Stimulated activated CD4-positive, alpha-beta T cell treated with anti-CD3 and anti-CD28 coated beads, Interleukin-1b, Interleukin-23, amount 100 ng/mL, for 24 hours (primary cell): Measurements from ENCODE around the gene FBXW10B.
"Not testable (repeated sequence)": the region's sequence is repeated elsewhere in the genome, so short reads cannot be mapped to it uniquely, and the experiment has no call there.

ENCODE experiments used
- DNase-seq, 4 experiments: peaks; one replicate each; pipeline ENCODE4 v3.0.0-alpha.2; 2020; ENCODE audit warnings: low read depth in 4 of 4, low spot score in 1 of 4

Gene FBXW10B

DNA sequence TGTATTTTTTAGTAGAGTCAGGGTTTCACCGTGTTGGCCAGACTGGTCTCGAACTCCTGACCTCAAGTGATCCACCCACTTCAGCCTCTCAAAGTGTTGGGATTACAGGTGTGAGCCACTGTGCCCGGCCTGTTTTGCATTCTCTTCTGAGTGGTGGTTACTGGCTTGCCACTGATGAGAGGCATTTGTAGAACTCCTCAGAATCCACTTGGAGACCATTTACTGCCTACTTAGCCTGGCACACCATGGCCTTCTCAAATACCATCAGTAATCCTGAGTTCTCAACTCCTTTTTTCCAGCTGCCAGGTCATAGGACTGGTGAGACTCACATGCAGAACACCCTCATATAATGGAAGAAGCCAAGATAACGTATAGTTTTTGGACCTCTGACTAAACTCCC, 22.5 kb upstream of the FBXW10B start:
- DNase-seq: not testable (repeated sequence)

DNA sequence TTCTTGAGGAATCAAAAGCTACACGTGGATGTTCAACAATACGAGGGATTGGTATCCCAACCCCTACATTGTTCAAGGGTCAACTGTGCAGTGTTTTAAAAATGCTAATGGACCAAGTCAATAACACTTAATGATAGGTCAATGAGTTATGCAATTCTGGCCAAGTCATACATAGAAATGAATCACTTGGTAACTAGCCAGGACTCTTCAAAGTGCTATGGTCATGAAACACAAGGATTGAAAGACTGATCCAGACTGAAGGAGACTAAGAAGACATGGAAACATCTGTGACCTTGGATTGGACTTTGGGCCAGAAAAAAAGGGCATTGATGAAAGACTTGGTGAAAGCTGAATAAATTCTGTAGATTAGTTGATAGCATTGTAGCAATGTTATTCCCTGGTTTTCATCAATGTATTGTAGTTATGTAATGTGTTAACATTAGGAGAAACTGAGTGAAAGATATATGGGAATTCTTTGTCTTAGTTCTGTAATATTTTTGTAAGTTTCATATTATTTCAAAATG, 11.5 kb upstream of the FBXW10B start:
- not testable (repeated sequence) for DNase-seq

DNA sequence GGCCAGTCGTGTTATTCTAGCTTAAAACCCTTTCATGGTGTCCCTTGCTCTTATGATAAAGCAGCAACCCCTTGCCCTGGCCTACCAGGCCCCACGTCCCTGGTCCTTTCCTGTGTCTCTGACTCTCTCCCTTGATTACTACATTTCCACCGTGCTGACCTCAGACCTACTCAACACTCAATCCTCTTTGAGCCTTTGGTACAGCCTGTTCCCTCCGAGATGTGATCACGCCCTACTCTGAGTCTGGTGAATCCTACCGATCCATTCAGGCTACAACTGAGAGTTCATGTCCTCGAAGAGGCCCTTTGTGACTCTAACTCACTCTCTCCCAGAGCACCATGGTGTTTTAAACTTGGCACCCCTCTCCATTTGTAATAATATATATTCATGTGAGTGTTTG, 10.5 kb upstream of the FBXW10B start:
- not testable (repeated sequence) for DNase-seq

DNA sequence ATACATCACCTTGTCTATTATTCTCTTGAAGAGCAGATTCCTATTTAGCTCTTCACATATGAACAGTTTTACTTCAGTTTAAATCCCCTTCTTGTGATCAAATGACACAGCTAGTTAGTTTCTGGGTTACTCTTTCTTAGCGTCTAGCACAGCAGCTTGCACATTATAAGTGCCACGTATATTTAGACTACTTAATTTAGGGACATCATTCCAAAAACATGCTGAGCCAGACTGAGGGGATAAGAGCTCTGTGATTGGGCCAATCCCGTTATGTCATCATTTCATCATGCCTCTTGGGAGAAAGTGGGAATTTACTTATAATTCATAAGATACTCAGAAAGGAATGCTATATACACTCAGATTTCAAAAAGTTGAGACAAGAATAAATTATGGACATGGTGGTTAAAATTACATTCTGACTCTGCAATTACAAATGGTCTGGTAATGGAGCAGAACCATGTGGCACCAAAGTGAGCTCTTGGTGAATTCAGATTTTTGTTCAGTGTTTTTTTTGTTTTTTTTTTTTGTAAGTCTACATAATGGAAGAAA, 4.2 kb upstream of the FBXW10B start:
- not testable (repeated sequence) for DNase-seq

DNA sequence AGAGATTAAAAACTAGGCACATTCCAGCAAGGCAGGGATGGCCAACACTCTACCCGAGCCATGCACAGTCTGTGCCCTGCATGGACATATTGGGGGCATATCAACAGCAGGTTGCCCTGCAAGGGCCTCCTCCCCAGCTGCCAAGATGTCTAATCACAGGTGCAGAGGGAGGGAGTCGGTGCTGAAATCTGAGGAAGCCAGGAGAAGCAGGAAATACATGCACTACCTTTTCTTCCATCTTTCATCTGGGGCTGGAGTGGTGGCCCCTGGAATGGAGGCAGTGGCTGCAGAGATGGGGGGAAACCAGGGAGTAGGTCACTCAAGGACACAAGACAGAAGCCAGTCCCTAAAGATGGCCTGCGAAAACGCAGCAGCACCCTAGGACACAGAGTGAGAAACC, 3.8 kb upstream of the FBXW10B start:
- DNase-seq: not testable (repeated sequence)

DNA sequence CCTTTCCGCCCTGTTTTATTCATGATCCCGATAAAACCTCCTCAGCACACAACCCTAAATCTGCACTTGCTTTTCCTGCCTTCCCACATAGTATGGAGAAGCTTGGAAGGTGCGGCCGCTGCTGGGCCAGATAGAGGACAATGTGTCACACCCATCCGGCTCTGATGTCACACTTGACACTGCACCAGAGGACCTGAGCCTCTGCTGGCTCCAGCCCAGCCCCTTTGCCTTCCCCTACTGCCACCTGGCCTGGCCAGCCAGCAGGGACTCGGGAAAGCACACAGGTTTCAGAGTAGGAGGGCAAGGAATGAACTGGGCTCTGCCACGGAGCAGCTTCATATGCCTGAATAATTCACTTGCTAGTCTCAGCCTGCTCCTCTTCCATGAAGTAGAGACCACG, 2.6 kb upstream of the FBXW10B start:
- not testable (repeated sequence) for DNase-seq

DNA sequence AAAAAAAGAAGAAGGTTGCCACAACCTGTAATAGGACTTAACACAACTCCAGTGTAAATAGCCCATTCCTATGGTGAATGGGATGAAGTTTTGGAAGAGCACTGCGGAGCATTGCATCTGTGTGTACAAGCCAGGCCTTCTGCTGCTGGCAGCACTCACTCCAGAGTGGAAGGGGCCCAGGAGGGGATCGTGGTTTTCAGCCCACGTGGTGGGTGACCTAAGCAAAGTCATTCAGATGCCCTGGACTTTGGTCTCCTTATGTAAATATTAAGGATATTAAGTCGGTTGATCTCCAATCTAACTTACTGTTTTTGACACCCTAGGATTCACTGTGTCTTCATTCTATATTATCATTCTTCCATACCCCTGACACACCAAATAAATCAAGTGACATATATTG, 2.7 kb downstream of the FBXW10B start:
- DNase-seq: not testable (repeated sequence)

DNA sequence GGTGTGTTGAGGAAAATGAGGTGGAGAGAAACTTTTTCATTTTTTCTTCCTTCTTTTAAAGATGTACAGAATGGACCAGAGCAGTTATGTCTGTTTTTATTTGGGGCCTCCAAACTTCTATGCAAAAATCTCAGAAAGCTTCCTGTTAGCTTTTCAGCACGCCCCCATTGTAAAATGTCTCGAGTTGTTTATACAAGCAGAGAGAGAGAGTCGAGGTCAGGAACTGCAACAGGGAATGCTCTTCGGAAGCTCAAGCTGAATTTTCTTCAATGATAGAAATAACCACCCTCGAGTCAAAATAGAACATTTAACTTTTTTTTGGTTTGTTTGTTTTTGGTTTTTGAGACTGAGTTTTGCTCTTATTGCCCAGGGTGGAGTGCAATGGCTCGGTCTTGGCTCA, 3.7 kb downstream of the FBXW10B start:
- not testable (repeated sequence) for DNase-seq

DNA sequence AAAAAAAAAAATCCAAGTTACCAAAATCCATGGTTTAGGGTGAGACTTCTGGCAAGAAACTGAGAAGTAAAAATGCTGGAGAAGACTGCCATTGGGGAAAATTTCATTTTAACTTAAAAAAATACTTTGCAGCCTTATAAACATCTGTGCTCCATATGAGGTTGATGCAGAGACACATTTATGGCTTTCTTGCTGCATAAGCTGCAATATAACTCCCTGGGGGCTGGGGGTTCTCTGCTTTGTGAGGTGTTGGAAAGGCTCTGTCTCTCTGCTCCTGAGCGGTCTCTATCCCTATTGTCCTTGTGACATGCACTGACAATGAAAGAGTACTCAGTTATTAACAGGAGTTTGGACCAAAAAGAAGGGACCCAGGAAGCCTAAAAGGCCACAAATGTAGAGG, 6.4 kb downstream of the FBXW10B start:
- DNase-seq: not testable (repeated sequence)

DNA sequence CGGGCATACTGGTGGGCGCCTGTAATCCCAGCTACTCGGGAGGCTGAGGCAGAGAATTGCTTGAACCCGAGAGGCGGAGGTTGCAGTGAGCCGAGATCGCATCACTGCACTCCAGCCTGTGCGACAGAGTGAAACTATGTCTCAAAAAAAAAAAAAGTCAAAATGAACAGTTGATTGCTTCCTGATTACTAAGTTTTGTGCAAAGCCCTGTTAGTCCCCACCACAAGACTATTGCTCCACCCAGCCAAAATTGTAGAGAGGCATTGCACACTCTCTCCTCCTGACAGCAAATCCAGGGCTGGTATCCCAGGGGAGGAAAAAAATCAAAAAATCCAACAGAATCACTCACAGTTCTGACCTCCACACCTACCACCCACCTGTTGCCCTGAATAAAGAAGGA, 26.5 kb downstream of the FBXW10B start:
- not testable (repeated sequence) for DNase-seq

DNA sequence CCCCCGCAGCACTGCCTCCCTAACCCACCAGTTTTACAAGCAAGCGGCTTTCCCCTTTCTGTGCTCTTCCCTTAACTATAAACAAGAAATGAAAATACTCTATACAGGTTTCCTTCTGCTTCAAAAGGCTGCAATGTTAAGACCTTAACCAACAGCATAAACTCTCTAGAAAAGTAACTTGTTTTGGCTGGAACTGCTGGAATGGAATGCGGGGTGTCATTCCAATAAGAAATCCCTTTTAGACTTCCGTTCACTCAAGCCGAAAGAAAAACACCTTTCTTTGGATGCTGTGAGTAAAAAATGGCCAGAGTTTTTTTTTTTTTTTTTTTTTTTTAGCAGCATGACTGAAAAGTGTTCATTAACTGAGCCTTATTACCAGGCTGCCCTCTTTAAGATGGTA, 27.5 kb downstream of the FBXW10B start:
- not testable (repeated sequence) for DNase-seq

DNA sequence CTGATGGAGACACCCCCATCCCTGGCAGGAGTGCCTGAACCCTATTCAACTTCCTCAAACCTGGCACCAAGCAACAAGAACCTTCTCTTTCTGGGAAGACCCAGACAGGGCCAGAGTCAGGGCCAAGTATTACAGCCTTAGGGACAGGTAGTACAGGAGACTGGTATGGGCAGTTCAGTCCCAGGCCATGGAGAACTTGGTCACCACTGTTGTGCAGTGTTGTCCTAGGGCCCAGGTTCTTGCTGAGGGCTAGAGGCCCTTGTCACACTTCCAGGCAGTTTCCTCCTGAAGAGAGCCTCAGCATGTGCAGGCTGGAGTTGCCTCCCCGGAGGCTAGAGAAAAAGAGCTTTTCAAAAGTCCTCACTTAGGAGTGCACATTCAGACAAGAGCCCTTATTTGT, 28.7 kb downstream of the FBXW10B start:
- not testable (repeated sequence) for DNase-seq

DNA sequence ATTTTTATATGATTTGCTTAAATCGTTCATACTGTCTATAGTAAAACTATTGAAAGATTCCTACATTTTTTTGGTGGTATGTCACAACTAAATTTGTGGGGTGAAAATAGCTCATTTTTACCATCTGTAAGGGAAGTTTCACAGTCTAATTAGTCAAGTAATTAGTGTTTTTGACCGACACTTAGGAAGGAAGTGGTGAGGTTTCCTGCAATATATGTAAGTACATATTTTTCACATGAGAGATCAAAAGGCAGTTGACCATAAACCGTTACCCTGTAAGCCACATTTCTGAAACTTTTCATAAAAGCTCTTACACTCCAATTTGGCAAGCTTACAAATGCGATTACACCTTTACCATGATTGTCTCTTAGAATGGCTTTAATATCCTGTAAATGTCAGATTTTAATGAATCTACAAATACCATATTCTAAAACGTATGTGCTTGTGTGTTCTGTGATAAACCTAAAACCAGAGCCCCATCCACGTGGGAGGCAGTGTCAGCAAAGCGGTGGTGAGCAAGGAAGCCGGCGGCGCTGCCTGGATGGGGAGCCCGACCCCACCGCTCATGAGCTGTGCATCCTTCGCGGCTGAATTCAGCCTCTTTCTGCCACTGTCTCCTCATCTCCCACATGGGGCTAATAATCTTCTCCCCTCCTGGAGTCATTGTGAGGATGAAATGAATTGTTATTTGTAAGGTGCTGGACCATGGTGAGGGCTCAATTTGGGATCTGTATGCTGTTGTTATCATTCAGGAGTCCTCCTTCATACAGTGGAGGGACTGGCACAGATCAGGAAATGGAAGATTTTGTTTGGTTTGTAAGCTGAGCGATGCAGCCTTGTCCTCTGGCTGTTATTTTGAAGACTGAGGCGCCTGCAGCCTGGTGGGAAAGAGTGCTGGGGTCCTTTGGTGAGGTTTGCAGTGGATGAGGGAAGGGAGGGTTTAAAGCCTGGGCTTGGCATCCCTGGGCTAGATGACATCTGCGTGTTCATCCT, 29.7 kb downstream of the FBXW10B start:
- not testable (repeated sequence) for DNase-seq

DNA sequence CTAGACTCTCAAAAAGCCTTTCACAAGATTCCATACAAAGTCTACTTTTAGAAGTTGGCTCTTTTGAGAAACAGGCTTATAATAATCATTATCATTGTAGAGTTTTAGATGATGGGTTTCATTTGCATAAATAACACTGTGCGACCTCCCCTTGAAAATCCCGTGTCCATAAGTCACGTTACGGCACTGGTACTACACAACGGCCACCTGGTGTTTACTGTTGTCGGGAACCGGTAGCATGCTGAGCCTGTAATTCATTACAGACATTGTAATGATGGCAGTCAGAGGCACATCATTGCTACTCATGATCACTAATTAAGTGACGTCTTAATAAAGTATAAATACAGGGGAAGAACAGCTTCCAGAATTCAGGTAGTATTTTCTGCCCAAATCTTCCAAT, 31.5 kb downstream of the FBXW10B start:
- DNase-seq: not testable (repeated sequence)

DNA sequence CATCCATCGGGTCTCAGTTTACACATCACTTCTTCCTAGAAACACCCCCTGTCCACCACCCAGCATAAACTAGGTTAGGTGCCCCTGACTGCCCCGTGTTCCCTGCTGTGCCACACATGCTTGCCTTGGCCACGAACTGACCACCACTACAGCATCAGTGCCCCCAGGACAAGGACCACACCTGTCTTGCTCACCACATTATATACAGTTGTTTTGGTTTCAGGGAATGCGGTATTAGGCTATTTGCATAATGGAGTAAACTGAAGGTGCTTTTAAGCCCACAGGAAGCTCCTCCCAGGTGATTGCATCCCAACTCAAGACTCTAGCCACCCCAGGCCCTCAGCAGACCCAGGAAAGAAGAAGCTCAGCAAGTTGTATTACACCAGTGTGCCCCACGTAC, 36.2 kb downstream of the FBXW10B start:
- not testable (repeated sequence) for DNase-seq

DNA sequence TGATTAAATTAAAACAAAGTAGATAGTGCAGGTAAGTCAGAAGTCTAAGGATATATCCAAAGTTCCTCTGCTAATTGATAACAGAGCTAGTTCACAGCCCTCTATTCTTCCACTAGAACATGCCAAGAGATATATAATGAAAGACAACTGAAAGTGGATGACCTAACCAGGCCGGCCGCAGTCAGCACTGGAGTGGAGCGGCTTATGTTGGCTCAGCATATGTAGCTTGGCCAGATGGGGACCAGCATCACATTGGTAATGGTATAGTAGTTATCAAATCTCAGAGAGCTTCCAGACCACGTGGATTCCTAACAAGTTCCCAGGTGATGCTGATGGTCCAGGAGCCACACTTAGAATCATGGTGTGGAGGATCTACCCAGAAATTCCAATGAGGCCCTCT, 38.0 kb downstream of the FBXW10B start:
- DNase-seq: not testable (repeated sequence)

DNA sequence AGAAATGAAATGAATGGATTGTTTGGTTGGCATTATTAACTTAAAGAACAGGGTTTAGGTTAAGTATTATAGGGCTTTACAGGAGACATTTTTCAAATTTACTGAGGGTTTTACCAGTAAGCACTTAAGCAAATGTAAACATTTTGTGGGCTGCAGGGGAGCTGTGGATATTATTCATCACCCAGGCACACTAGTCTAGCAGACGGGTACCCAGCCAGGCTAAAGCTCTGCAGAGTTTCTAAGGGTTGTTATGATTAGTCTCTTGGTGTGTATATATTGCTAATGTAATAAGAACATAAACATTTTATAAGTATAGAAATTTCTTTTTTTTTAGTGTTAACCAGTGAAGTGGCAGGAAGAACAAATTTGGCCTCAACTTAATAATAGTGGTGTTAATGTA, 42.7 kb downstream of the FBXW10B start:
- not testable (repeated sequence) for DNase-seq

DNA sequence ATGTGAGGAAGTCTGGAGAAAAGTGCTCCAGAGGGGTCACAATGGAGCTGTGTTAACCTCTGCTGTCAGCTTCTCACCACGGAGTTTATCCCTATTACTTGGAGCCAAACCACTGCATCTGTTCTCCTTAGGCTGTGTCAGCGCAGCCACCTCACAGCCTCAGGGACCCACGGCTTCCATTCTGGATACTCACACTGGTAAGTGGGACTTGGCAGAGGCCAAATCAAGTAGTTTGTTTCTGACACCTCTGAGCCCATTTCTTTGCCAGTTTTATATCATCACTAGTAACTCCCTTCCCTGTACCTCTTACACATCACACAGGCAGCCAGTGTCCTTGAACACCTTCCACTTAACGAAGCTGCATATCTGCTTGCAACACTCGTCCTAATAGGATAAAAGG, 44.8 kb downstream of the FBXW10B start:
- DNase-seq: not testable (repeated sequence)

DNA sequence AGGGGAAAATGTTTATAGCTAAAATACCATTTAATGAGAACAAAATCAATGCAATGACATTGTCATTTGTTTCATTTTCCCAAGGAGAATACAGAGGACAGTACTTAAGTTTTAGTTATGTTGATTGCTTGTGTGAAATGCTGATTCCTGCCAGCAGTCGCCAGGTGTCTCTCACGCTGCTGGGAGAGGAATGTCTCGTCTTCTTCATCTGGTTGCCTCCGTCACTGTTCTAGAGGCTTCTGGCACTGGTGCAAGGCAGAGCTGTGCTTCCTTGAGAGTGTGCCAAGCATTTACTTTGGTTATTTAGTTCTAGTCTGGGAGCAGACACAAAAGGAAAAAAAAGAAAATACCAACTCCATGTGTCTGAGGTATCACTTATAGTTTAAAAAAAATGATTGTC, 45.6 kb downstream of the FBXW10B start:
- DNase-seq: not testable (repeated sequence)
